Liver (tissue), 3 donors: Measurements from ENCODE around the gene PSENEN.

Experiments
- ATF3 ChIP-seq: IDR thresholded peaks from 2 replicates; pipeline ENCODE4 v1.6.1; 2016; ENCODE audit warnings: antibody characterized with exemption
- CTCF ChIP-seq: fragments of 150-350 bp; IDR thresholded peaks from 2 replicates; pipeline ENCODE4 v1.5.1; 2017; ENCODE audit warnings: improper control_type of control experiment, low read depth, low read length; ENCODE audit not compliant: missing input control
- FOXA1 ChIP-seq: IDR thresholded peaks from 2 replicates; pipeline ENCODE4 v1.6.1; 2016; ENCODE audit warnings: antibody characterized with exemption
- RAD21 ChIP-seq, 2 donors: IDR thresholded peaks; 2 replicates each; pipeline ENCODE4 v1.6.1; 2016; ENCODE audit warnings: antibody characterized with exemption in 2 of 2, mild to moderate bottlenecking in 2 of 2
- REST ChIP-seq: IDR thresholded peaks from 2 replicates; pipeline ENCODE4 v1.6.1; 2016; ENCODE audit warnings: antibody characterized with exemption, mild to moderate bottlenecking
- SP1 ChIP-seq: IDR thresholded peaks from 2 replicates; pipeline ENCODE4 v1.6.1; 2018; ENCODE audit warnings: antibody characterized with exemption, mild to moderate bottlenecking
- YY1 ChIP-seq: IDR thresholded peaks from 2 replicates; pipeline ENCODE4 v1.6.1; 2016; ENCODE audit warnings: antibody characterized with exemption, mild to moderate bottlenecking
- donor health status: healthy.
- donor health status: healthy.

- no peak for TF ChIP-seq YY1
- no peak for TF ChIP-seq CTCF
- no peak for TF ChIP-seq ATF3
- TF ChIP-seq REST = no peak
- no peak for TF ChIP-seq SP1
- TF ChIP-seq FOXA1 = no peak
- TF ChIP-seq RAD21 (IDR thresholded peaks at IDR 0.05) = no peak
Observed at GRCh38 chr19:35781650-35782049, 36.2 kb downstream of the PSENEN start.
